Adrenal gland (tissue), 12 donors: Measurements from ENCODE around the gene TNP1. TPM values are rescaled to one million over a fixed set of nuclear protein-coding genes. Genes with fewer than 3 reads are reported as not detected.

ENCODE experiments used
- DNase-seq, 7 donors: peaks; one replicate each; pipeline ENCODE4 v3.0.0-alpha.2; 2019 to 2020
- H3K27ac ChIP-seq, 5 donors: fragments of 200-600 bp; sonication (generic) in 4 of 5; 1 replicate in 3 of 5; 2 replicates in 2 of 5; pipeline versions ENCODE4 v1.5.1 to v1.8.0; 2016 to 2020; ENCODE audit warnings: mild to moderate bottlenecking in 1 of 5
- H3K27me3 ChIP-seq: fragments of 200-600 bp; 2 replicates; pipeline ENCODE4 v1.8.0; 2021
- H3K36me3 ChIP-seq, 2 donors: fragments of 200-600 bp; replicated peaks in 1 of 2; 1 replicate in 1 of 2; 2 replicates in 1 of 2; pipeline versions ENCODE4 v1.5.1 to v1.8.0; 2018 to 2022
- H3K4me1 ChIP-seq, 2 donors: fragments of 200-600 bp; replicated peaks in 1 of 2; 1 replicate in 1 of 2; 2 replicates in 1 of 2; pipeline versions ENCODE4 v1.5.1 to v1.8.0; 2018 to 2021
- H3K4me3 ChIP-seq, 4 donors: fragments of 200-600 bp; sonication (generic) in 3 of 4; one replicate each; pipeline ENCODE4 v1.5.1; 2016 to 2018
- H3K9me3 ChIP-seq, 3 donors: fragments of 200-600 bp; sonication (generic) in 1 of 3; replicated peaks in 1 of 3; 1 replicate in 2 of 3; 2 replicates in 1 of 3; pipeline versions ENCODE4 v1.5.1 to v1.8.0; 2016 to 2021
- POLR2A ChIP-seq, 2 donors: fragments of 450-650 bp; IDR thresholded peaks; one replicate each; pipeline ENCODE4 v1.6.1; 2017; ENCODE audit warnings: antibody characterized with exemption in 2 of 2, mild to moderate bottlenecking in 2 of 2, moderate library complexity in 1 of 2
- WGBS, 4 donors: extraction: QIAGEN DNeasy Blood & Tissue Kit in 2 of 4; methylation state at CpG; one replicate each; pipeline versions ENCODE4 v1.1.5 to v1.1.7; 2013 to 2017; 5-methylcytosine and 5-hydroxymethylcytosine counted together
- intact Hi-C, 2 donors: fragments of 100-400 bp; cut with DNase I; formaldehyde crosslinking; loops; one replicate each; pipeline versions ENCODE4 v1.14.1 to v1.15.0; 2022 to 2023
- polyA plus RNA-seq, 3 donors: library from polyadenylated mRNA; stranded (reverse); fragments of 200-250 nt in 2 of 3; fragments of 350-450 nt in 1 of 3; fragmentation: Illumina TruSeq in 1 of 3; extraction: RNeasy Lipid Tissue Mini Kit (QIAGEN cat#74804) in 1 of 3; gene quantifications; one replicate each; pipeline ENCODE4 v1.2.3, GENCODE V29; 2013 to 2014
- total RNA-seq, 9 donors: library from RNA; depleted of rRNA in 4 of 9; stranded (reverse); fragments of >200 nt in 4 of 9; fragments of 120-200 nt in 1 of 9; fragmentation: NEBNext Ultra II Directional in 1 of 9; extraction: Animal tissue kit (Norgen Biotek cat#: 25700) in 1 of 9; gene quantifications; one replicate each; pipeline versions ENCODE4 v1.1.0 to v1.2.4, GENCODE V29; 2013 to 2023
- TF ChIP-seq, protein P1 (sequence below), 6 experiments: fragments of 450-650 bp in 4 of 6; fragments of 200-600 bp in 2 of 6; sonication (generic) in 1 of 6; IDR thresholded peaks; 1 replicate in 5 of 6; 2 replicates in 1 of 6; pipeline versions ENCODE4 v1.5.1 to v1.8.0; 2016 to 2021; ENCODE audit warnings: antibody characterized with exemption in 6 of 6, mild to moderate bottlenecking in 2 of 6, moderate library complexity in 1 of 6
- donor health status: healthy with polysubstance abuse.
- donor health status: Bipolar disorder and iron deficiency.
- donor health status: DM: yes; HTN: yes; CAD: no.
- donor health status: DM: no; HTN: no; CAD: no.
- donor health status: DM: no; HTN: no; CAD: no.
- donor health status: DM: yes; HTN: yes; CAD: no.

The TNP1 gene
- total and polyA plus RNA-seq, 12 donors, result not detected

DNA sequence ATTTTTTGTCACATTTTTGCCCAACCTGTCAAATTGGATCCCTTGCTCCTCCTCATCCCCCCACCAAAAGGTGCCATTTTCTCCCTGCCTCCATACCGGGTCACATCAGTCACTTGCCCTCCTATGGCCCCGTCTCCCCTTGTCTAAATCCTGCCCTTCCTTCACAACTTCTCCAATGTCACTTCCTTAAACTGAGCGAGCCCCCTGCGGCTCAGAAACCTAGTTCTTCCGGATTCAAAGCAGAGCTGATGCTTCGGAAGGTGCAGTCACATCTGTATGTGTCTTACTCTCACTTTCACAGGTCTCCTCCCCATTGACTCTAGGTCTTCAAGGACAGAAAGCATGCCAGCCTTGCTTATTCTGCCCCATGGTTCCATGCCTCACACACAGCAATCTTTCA, 22.1 kb downstream of the TNP1 start:
- H3K4me1 ChIP-seq, result no peaks in the 10 kb centered on the region
- intact Hi-C loops, result no loop called here
- H3K36me3 ChIP-seq, result no peaks in the 10 kb centered on the region
- no peaks in the 10 kb centered on the region for H3K27me3 ChIP-seq
- TF ChIP-seq, protein P1, sequence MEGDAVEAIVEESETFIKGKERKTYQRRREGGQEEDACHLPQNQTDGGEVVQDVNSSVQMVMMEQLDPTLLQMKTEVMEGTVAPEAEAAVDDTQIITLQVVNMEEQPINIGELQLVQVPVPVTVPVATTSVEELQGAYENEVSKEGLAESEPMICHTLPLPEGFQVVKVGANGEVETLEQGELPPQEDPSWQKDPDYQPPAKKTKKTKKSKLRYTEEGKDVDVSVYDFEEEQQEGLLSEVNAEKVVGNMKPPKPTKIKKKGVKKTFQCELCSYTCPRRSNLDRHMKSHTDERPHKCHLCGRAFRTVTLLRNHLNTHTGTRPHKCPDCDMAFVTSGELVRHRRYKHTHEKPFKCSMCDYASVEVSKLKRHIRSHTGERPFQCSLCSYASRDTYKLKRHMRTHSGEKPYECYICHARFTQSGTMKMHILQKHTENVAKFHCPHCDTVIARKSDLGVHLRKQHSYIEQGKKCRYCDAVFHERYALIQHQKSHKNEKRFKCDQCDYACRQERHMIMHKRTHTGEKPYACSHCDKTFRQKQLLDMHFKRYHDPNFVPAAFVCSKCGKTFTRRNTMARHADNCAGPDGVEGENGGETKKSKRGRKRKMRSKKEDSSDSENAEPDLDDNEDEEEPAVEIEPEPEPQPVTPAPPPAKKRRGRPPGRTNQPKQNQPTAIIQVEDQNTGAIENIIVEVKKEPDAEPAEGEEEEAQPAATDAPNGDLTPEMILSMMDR (IDR thresholded peaks at IDR 0.05), result no peak
- no peak for TF ChIP-seq POLR2A (IDR thresholded peaks at IDR 0.05)
- DNase-seq, result no peak
- H3K27ac ChIP-seq, result no peak overlapping the region
- H3K9me3 ChIP-seq, result no peaks in the 10 kb centered on the region
- no peak overlapping the region for H3K4me3 ChIP-seq
- WGBS, 4 donors, result 78 to 89% (median 81%) methylated on average over 6 of the region's 6 CpGs

DNA sequence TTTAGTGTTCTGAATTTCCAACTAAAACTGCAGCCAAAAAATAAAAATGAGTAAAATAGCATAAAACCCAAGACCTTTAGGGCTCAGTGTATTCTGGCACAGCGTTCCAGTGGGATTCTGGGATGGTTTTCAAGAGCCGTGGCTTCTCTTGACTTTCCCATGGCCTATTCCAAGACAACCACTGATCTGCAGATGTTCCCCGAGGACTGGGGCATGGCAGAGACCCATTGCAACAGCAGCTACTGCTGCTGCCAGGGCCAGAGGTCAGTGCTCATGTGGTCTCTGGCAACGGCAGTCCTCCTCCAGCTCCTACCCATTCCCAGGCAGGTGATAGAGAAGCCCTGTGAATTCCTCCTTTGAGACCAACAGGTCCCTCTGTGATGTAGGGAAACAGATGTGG, 26.8 kb downstream of the TNP1 start:
- no peaks in the 10 kb centered on the region for H3K9me3 ChIP-seq
- H3K4me3 ChIP-seq, result no peak overlapping the region
- WGBS, 4 donors, result 62 to 79% (median 68%) methylated on average over 4 of the region's 4 CpGs
- peak in 3 of 7 donors; percentile 21 to 53 (median 21) for DNase-seq
- no peak for TF ChIP-seq POLR2A (IDR thresholded peaks at IDR 0.05)
- TF ChIP-seq, protein P1 (IDR thresholded peaks at IDR 0.05), result no peak
- peaks cover 0 to 7% of the 10 kb centered on the region in 2 donors for H3K4me1 ChIP-seq
- no peaks in the 10 kb centered on the region for H3K36me3 ChIP-seq
- intact Hi-C loops, result no loop called here
- H3K27me3 ChIP-seq, result no peaks in the 10 kb centered on the region
- H3K27ac ChIP-seq, result no peak overlapping the region

DNA sequence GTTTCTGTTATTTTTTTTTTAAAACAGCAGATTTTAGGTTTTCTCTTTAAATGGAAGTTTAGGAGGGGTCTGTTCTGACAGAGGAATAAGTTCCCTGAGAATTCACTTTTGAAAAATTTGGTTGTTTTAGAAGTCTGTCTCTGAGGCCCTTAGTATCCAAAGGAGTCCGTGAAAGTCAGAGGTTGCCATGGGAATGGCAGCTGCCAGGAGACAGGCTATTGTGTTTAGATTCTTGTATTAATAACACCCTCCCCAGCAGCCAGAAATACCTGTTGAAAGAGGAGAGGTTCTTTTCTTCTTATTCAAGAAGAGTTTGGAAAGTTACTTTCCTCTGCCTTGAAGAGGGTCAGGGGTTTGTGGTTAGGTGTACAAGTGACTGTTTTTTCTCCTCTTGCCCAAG, 29.5 kb downstream of the TNP1 start:
- H3K4me1 ChIP-seq, result peaks cover 0 to 7% of the 10 kb centered on the region in 2 donors
- no peak for DNase-seq
- no peak overlapping the region for H3K4me3 ChIP-seq
- no peak overlapping the region for H3K27ac ChIP-seq
- TF ChIP-seq, protein P1 (IDR thresholded peaks at IDR 0.05), result no peak
- no peak for TF ChIP-seq POLR2A (IDR thresholded peaks at IDR 0.05)
- intact Hi-C loops, result no loop called here
- H3K9me3 ChIP-seq, result no peaks in the 10 kb centered on the region
- 79 to 89% (median 80%) methylated on average over 1 of the region's 1 CpG for WGBS, 4 donors
- no peaks in the 10 kb centered on the region for H3K36me3 ChIP-seq
- no peaks in the 10 kb centered on the region for H3K27me3 ChIP-seq

DNA sequence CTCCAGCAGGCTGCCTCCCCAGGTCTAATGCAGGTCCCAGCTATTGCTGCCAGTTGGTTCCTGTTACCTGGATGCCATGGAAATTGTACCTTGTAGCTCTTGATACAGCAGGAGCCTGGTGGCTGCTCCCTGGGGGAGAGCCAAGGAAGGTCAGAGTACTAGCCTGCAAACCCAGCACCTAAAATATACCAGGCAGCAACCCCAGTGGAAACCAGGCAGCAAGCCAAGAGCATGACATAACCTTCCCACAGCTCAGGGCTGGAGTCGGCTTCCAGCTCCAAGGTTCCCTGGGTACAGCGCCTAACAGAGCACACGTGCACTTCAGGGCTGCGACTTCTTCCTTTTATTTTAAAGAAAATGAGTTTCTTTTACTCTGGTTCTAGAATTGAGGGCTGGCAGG, 30.3 kb downstream of the TNP1 start:
- WGBS, 4 donors, result 24 to 80% (median 32%) methylated on average over 1 to 4 of the region's 4 CpGs
- Histone ChIP-seq H3K27ac (no peak overlapping the region), H3K9me3 (no peaks in the 10 kb centered on the region), H3K36me3 (no peaks in the 10 kb centered on the region), H3K27me3 (no peaks in the 10 kb centered on the region), H3K4me1 (peaks cover 0 to 7% of the 10 kb centered on the region in 2 donors), H3K4me3 (no peak overlapping the region)
- intact Hi-C loops, result no loop called here
- DNase-seq, result peak; percentile 82 to 93 (median 89)
- TF ChIP-seq, protein P1 (IDR thresholded peaks at IDR 0.05), result no peak
- TF ChIP-seq POLR2A (IDR thresholded peaks at IDR 0.05), result no peak
